ENCODE results near the gene SHC4.

Gene SHC4

GRCh38 chr15:48905847-48906246 is 57.9 kb downstream of the SHC4 start:
- no peaks in the 10 kb centered on the region for H3K4me1 ChIP-seq (ENCODE audit: control insufficient read depth in 1 of 2, insufficient read depth in 2 of 2, low read length in 2 of 2)
- no peaks in the 10 kb centered on the region for H3K27me3 ChIP-seq (ENCODE audit: control insufficient read depth in 1 of 2, insufficient read depth in 2 of 2, low read length in 2 of 2)
- H3K9me3 ChIP-seq (ENCODE audit: control insufficient read depth in 1 of 2, low read length in 2 of 2): no peaks in the 10 kb centered on the region
- no peak overlapping the region for H3K9ac ChIP-seq (ENCODE audit: low read depth in 1 of 2, low read length in 2 of 2)
- no peak overlapping the region for H3K27ac ChIP-seq (ENCODE audit: low read depth, low read length)
- no peak overlapping the region for H3K4me3 ChIP-seq (ENCODE audit: low read depth in 1 of 2, low read length in 2 of 2)
- H3K36me3 ChIP-seq (ENCODE audit: control insufficient read depth in 1 of 2, insufficient read depth in 2 of 2, low read length in 2 of 2): no peaks in the 10 kb centered on the region

- H3K4me1 ChIP-seq (ENCODE audit: control insufficient read depth in 1 of 2, insufficient read depth in 2 of 2, low read length in 2 of 2): no peaks in the 10 kb centered on the region
Observed at GRCh38 chr15:48905216-48905615, 58.5 kb downstream of the SHC4 start.

GRCh38 chr15:48904758-48905157 is 59.0 kb downstream of the SHC4 start:
- Histone ChIP-seq H3K9ac (ENCODE audit: low read depth in 1 of 2, low read length in 2 of 2) (no peak overlapping the region), H3K4me1 (ENCODE audit: control insufficient read depth in 1 of 2, insufficient read depth in 2 of 2, low read length in 2 of 2) (no peaks in the 10 kb centered on the region), H3K27me3 (ENCODE audit: control insufficient read depth in 1 of 2, insufficient read depth in 2 of 2, low read length in 2 of 2) (peaks cover 0 to 1% of the 10 kb centered on the region in 2 donors), H3K4me3 (ENCODE audit: low read depth in 1 of 2, low read length in 2 of 2) (no peak overlapping the region), H3K9me3 (ENCODE audit: control insufficient read depth in 1 of 2, low read length in 2 of 2) (no peaks in the 10 kb centered on the region), H3K27ac (ENCODE audit: low read depth, low read length) (no peak overlapping the region), H3K36me3 (ENCODE audit: control insufficient read depth in 1 of 2, insufficient read depth in 2 of 2, low read length in 2 of 2) (no peaks in the 10 kb centered on the region)

More at GRCh38 chr15:48905216-48905615, 58.5 kb downstream of the SHC4 start:
- H3K36me3 ChIP-seq (ENCODE audit: control insufficient read depth in 1 of 2, insufficient read depth in 2 of 2, low read length in 2 of 2): no peaks in the 10 kb centered on the region
- H3K27me3 ChIP-seq (ENCODE audit: control insufficient read depth in 1 of 2, insufficient read depth in 2 of 2, low read length in 2 of 2): no peaks in the 10 kb centered on the region
- H3K4me3 ChIP-seq (ENCODE audit: low read depth in 1 of 2, low read length in 2 of 2): no peak overlapping the region
- H3K9me3 ChIP-seq (ENCODE audit: control insufficient read depth in 1 of 2, low read length in 2 of 2): no peaks in the 10 kb centered on the region
- no peak overlapping the region for H3K27ac ChIP-seq (ENCODE audit: low read depth, low read length)
- no peak overlapping the region for H3K9ac ChIP-seq (ENCODE audit: low read depth in 1 of 2, low read length in 2 of 2)

- Histone ChIP-seq H3K9ac (ENCODE audit: low read depth in 1 of 2, low read length in 2 of 2) (no peak overlapping the region), H3K4me3 (ENCODE audit: low read depth in 1 of 2, low read length in 2 of 2) (no peak overlapping the region), H3K27me3 (ENCODE audit: control insufficient read depth in 1 of 2, insufficient read depth in 2 of 2, low read length in 2 of 2) (peaks cover 4 to 8% of the 10 kb centered on the region in 2 donors), H3K36me3 (ENCODE audit: control insufficient read depth in 1 of 2, insufficient read depth in 2 of 2, low read length in 2 of 2) (no peaks in the 10 kb centered on the region), H3K4me1 (ENCODE audit: control insufficient read depth in 1 of 2, insufficient read depth in 2 of 2, low read length in 2 of 2) (no peaks in the 10 kb centered on the region), H3K27ac (ENCODE audit: low read depth, low read length) (no peak overlapping the region), H3K9me3 (ENCODE audit: control insufficient read depth in 1 of 2, low read length in 2 of 2) (no peaks in the 10 kb centered on the region)
Observed at GRCh38 chr15:48899793-48900192, 63.9 kb downstream of the SHC4 start.

- no peaks in the 10 kb centered on the region for H3K9me3 ChIP-seq (ENCODE audit: control insufficient read depth in 1 of 2, low read length in 2 of 2)
- no peak overlapping the region for H3K9ac ChIP-seq (ENCODE audit: low read depth in 1 of 2, low read length in 2 of 2)
- no peak overlapping the region for H3K27ac ChIP-seq (ENCODE audit: low read depth, low read length)
- no peaks in the 10 kb centered on the region for H3K36me3 ChIP-seq (ENCODE audit: control insufficient read depth in 1 of 2, insufficient read depth in 2 of 2, low read length in 2 of 2)
- H3K27me3 ChIP-seq (ENCODE audit: control insufficient read depth in 1 of 2, insufficient read depth in 2 of 2, low read length in 2 of 2): peaks cover 4 to 8% of the 10 kb centered on the region in 2 donors
- no peak overlapping the region for H3K4me3 ChIP-seq (ENCODE audit: low read depth in 1 of 2, low read length in 2 of 2)
- no peaks in the 10 kb centered on the region for H3K4me1 ChIP-seq (ENCODE audit: control insufficient read depth in 1 of 2, insufficient read depth in 2 of 2, low read length in 2 of 2)
Observed at GRCh38 chr15:48898446-48898845, 65.3 kb downstream of the SHC4 start.

GRCh38 chr15:48898032-48898431 is 65.7 kb downstream of the SHC4 start:
- Histone ChIP-seq H3K9ac (ENCODE audit: low read depth in 1 of 2, low read length in 2 of 2) (no peak overlapping the region), H3K9me3 (ENCODE audit: control insufficient read depth in 1 of 2, low read length in 2 of 2) (no peaks in the 10 kb centered on the region), H3K4me3 (ENCODE audit: low read depth in 1 of 2, low read length in 2 of 2) (no peak overlapping the region), H3K27ac (ENCODE audit: low read depth, low read length) (no peak overlapping the region), H3K4me1 (ENCODE audit: control insufficient read depth in 1 of 2, insufficient read depth in 2 of 2, low read length in 2 of 2) (no peaks in the 10 kb centered on the region), H3K36me3 (ENCODE audit: control insufficient read depth in 1 of 2, insufficient read depth in 2 of 2, low read length in 2 of 2) (no peaks in the 10 kb centered on the region), H3K27me3 (ENCODE audit: control insufficient read depth in 1 of 2, insufficient read depth in 2 of 2, low read length in 2 of 2) (peaks cover 4 to 8% of the 10 kb centered on the region in 2 donors)

- no peaks in the 10 kb centered on the region for H3K4me1 ChIP-seq (ENCODE audit: control insufficient read depth in 1 of 2, insufficient read depth in 2 of 2, low read length in 2 of 2)
- H3K27me3 ChIP-seq (ENCODE audit: control insufficient read depth in 1 of 2, insufficient read depth in 2 of 2, low read length in 2 of 2): peaks cover 4 to 8% of the 10 kb centered on the region in 2 donors
- H3K9me3 ChIP-seq (ENCODE audit: control insufficient read depth in 1 of 2, low read length in 2 of 2): no peaks in the 10 kb centered on the region
- no peak overlapping the region for H3K9ac ChIP-seq (ENCODE audit: low read depth in 1 of 2, low read length in 2 of 2)
- H3K36me3 ChIP-seq (ENCODE audit: control insufficient read depth in 1 of 2, insufficient read depth in 2 of 2, low read length in 2 of 2): no peaks in the 10 kb centered on the region
- H3K4me3 ChIP-seq (ENCODE audit: low read depth in 1 of 2, low read length in 2 of 2): no peak overlapping the region
- H3K27ac ChIP-seq (ENCODE audit: low read depth, low read length): no peak overlapping the region
Observed at GRCh38 chr15:48896869-48897814, 66.6 kb downstream of the SHC4 start.

- H3K9me3 ChIP-seq (ENCODE audit: control insufficient read depth in 1 of 2, low read length in 2 of 2): no peaks in the 10 kb centered on the region
- H3K4me3 ChIP-seq (ENCODE audit: low read depth in 1 of 2, low read length in 2 of 2): no peak overlapping the region
- no peaks in the 10 kb centered on the region for H3K4me1 ChIP-seq (ENCODE audit: control insufficient read depth in 1 of 2, insufficient read depth in 2 of 2, low read length in 2 of 2)
- no peak overlapping the region for H3K27ac ChIP-seq (ENCODE audit: low read depth, low read length)
- no peaks in the 10 kb centered on the region for H3K36me3 ChIP-seq (ENCODE audit: control insufficient read depth in 1 of 2, insufficient read depth in 2 of 2, low read length in 2 of 2)
- H3K27me3 ChIP-seq (ENCODE audit: control insufficient read depth in 1 of 2, insufficient read depth in 2 of 2, low read length in 2 of 2): peaks cover 2 to 6% of the 10 kb centered on the region in 2 donors
- no peak overlapping the region for H3K9ac ChIP-seq (ENCODE audit: low read depth in 1 of 2, low read length in 2 of 2)
Observed at GRCh38 chr15:48893311-48893710, 70.4 kb downstream of the SHC4 start.

- Histone ChIP-seq H3K9ac (ENCODE audit: low read depth in 1 of 2, low read length in 2 of 2) (no peak overlapping the region), H3K4me3 (ENCODE audit: low read depth in 1 of 2, low read length in 2 of 2) (no peak overlapping the region), H3K27me3 (ENCODE audit: control insufficient read depth in 1 of 2, insufficient read depth in 2 of 2, low read length in 2 of 2) (no peaks in the 10 kb centered on the region), H3K4me1 (ENCODE audit: control insufficient read depth in 1 of 2, insufficient read depth in 2 of 2, low read length in 2 of 2) (no peaks in the 10 kb centered on the region), H3K27ac (ENCODE audit: low read depth, low read length) (no peak overlapping the region), H3K36me3 (ENCODE audit: control insufficient read depth in 1 of 2, insufficient read depth in 2 of 2, low read length in 2 of 2) (no peaks in the 10 kb centered on the region), H3K9me3 (ENCODE audit: control insufficient read depth in 1 of 2, low read length in 2 of 2) (no peaks in the 10 kb centered on the region)
Observed at GRCh38 chr15:48891232-48891765, 72.4 kb downstream of the SHC4 start.

GRCh38 chr15:48890375-48890972 is 73.2 kb downstream of the SHC4 start:
- H3K27ac ChIP-seq (ENCODE audit: low read depth, low read length): no peak overlapping the region
- no peak overlapping the region for H3K9ac ChIP-seq (ENCODE audit: low read depth in 1 of 2, low read length in 2 of 2)
- H3K9me3 ChIP-seq (ENCODE audit: control insufficient read depth in 1 of 2, low read length in 2 of 2): no peaks in the 10 kb centered on the region
- H3K4me1 ChIP-seq (ENCODE audit: control insufficient read depth in 1 of 2, insufficient read depth in 2 of 2, low read length in 2 of 2): no peaks in the 10 kb centered on the region
- no peak overlapping the region for H3K4me3 ChIP-seq (ENCODE audit: low read depth in 1 of 2, low read length in 2 of 2)
- no peaks in the 10 kb centered on the region for H3K27me3 ChIP-seq (ENCODE audit: control insufficient read depth in 1 of 2, insufficient read depth in 2 of 2, low read length in 2 of 2)
- no peaks in the 10 kb centered on the region for H3K36me3 ChIP-seq (ENCODE audit: control insufficient read depth in 1 of 2, insufficient read depth in 2 of 2, low read length in 2 of 2)

Measured in duodenal mucosa (tissue), 2 donors.